Hematopoietic multipotent progenitor cell treated with erythropoietin and hydrocortisone succinate and interleukin-3 and kit ligand, for 6 days (in vitro differentiated cells): ENCODE results near the gene GRIA3.
"Not testable (repeated sequence)": the region's sequence is repeated elsewhere in the genome, so short reads cannot be mapped to it uniquely, and the experiment has no call there.

Experiments used
- DNase-seq: peaks from one replicate; pipeline ENCODE4 v3.0.0-alpha.2; 2015

GRIA3 gene

GRCh38 chrX:123358457-123358856, 174.4 kb downstream of the GRIA3 start:
- DNase-seq: no peak

GRCh38 chrX:123361371-123361770, 177.3 kb downstream of the GRIA3 start:
- DNase-seq: no peak

- not testable (repeated sequence) for DNase-seq
Measured at GRCh38 chrX:123386196-123386595, 202.1 kb downstream of the GRIA3 start.

GRCh38 chrX:123392921-123393320, 208.8 kb downstream of the GRIA3 start:
- no peak for DNase-seq

GRCh38 chrX:123399709-123400108, 215.6 kb downstream of the GRIA3 start:
- DNase-seq: no peak

- no peak for DNase-seq
Measured at GRCh38 chrX:123405231-123405630, 221.2 kb downstream of the GRIA3 start.

- DNase-seq: no peak
Measured at GRCh38 chrX:123408821-123409737, 225.0 kb downstream of the GRIA3 start.

- peak; percentile 23 for DNase-seq
Measured at GRCh38 chrX:123422875-123423274, 238.8 kb downstream of the GRIA3 start.

- DNase-seq: peak; percentile 2
Measured at GRCh38 chrX:123424546-123424945, 240.5 kb downstream of the GRIA3 start.

GRCh38 chrX:123425471-123425870, 241.4 kb downstream of the GRIA3 start:
- DNase-seq: no peak

GRCh38 chrX:123425904-123426303, 241.8 kb downstream of the GRIA3 start:
- DNase-seq: no peak

GRCh38 chrX:123432361-123433150, 248.5 kb downstream of the GRIA3 start:
- no peak for DNase-seq

GRCh38 chrX:123436512-123437136, 252.5 kb downstream of the GRIA3 start:
- DNase-seq: no peak

- DNase-seq: not testable (repeated sequence)
Measured at GRCh38 chrX:123439926-123440325, 255.8 kb downstream of the GRIA3 start.

- DNase-seq: no peak
Measured at GRCh38 chrX:123442764-123443163, 258.7 kb downstream of the GRIA3 start.

- DNase-seq: no peak
Measured at GRCh38 chrX:123447506-123447905, 263.4 kb downstream of the GRIA3 start.

- no peak for DNase-seq
Measured at GRCh38 chrX:123449335-123449734, 265.3 kb downstream of the GRIA3 start.

GRCh38 chrX:123450222-123450621, 266.1 kb downstream of the GRIA3 start:
- DNase-seq: peak; percentile 13

- DNase-seq: no peak
Measured at GRCh38 chrX:123454712-123455431, 270.8 kb downstream of the GRIA3 start.

GRCh38 chrX:123455693-123456092, 271.6 kb downstream of the GRIA3 start:
- DNase-seq: peak; percentile 11

- DNase-seq: peak; percentile 8
Measured at GRCh38 chrX:123464709-123465108, 280.6 kb downstream of the GRIA3 start.

- no peak for DNase-seq
Measured at GRCh38 chrX:123468481-123468880, 284.4 kb downstream of the GRIA3 start.
